GM06990 (cell line): ENCODE results near the gene PERM1.
A peak's percentile ranks its signal among the peaks of the same experiment; 100 is the strongest.

ENCODE experiments used
- DNase-seq: peaks from one replicate; pipeline ENCODE4 v3.0.0-alpha.2; 2011; ENCODE audit not compliant: insufficient read length; ENCODE audit errors: extremely low read depth
- H3K27me3 ChIP-seq: replicated peaks from 2 replicates; pipeline ENCODE4 v1.6.0; 2011; ENCODE audit warnings: low read length; ENCODE audit not compliant: control insufficient read depth, insufficient read depth
- H3K36me3 ChIP-seq: 2 replicates; pipeline ENCODE4 v1.5.1; 2011; ENCODE audit warnings: low read length; ENCODE audit not compliant: control insufficient read depth, insufficient read depth
- H3K4me3 ChIP-seq: replicated peaks from 2 replicates; pipeline ENCODE4 v1.5.1; 2011; ENCODE audit warnings: low read depth, mild to moderate bottlenecking, control low read depth, low read length
- CTCF ChIP-seq: IDR thresholded peaks from 2 replicates; pipeline ENCODE4 v1.5.1; 2011; ENCODE audit warnings: low read length, control low read depth, mild to moderate bottlenecking, inconsistent platforms; ENCODE audit not compliant: insufficient read depth, poor library complexity, severe bottlenecking

PERM1 gene

GRCh38 chr1:983798-984475 lies 2.0 kb upstream of the PERM1 start:
- H3K4me3 ChIP-seq, result no peak overlapping the region
- peak; percentile 97 for TF ChIP-seq CTCF
- no peaks in the 10 kb centered on the region for H3K36me3 ChIP-seq
- H3K27me3 ChIP-seq, result no peaks in the 10 kb centered on the region; the same call in 1 of the 2 replicates
- peak; percentile 39 for DNase-seq

GRCh38 chr1:982765-983436 lies 1.0 kb upstream of the PERM1 start:
- no peaks in the 10 kb centered on the region for H3K36me3 ChIP-seq
- no peaks in the 10 kb centered on the region; the same call in 1 of the 2 replicates for H3K27me3 ChIP-seq
- TF ChIP-seq CTCF, result no peak
- DNase-seq, result peak; percentile 4
- no peak overlapping the region for H3K4me3 ChIP-seq

GRCh38 chr1:981491-981954 lies 370 bp downstream of the PERM1 start:
- H3K27me3 ChIP-seq, result no peaks in the 10 kb centered on the region; the same call in 1 of the 2 replicates

GRCh38 chr1:980602-981395 lies 1.1 kb downstream of the PERM1 start:
- no peak for TF ChIP-seq CTCF
- H3K4me3 ChIP-seq, result no peak overlapping the region
- H3K27me3 ChIP-seq, result no peaks in the 10 kb centered on the region; the same call in 1 of the 2 replicates
- DNase-seq, result peak; percentile 6
- H3K36me3 ChIP-seq, result no peaks in the 10 kb centered on the region

More at GRCh38 chr1:981491-981954, 370 bp downstream of the PERM1 start:
- no peaks in the 10 kb centered on the region for H3K36me3 ChIP-seq
- H3K4me3 ChIP-seq, result no peak overlapping the region
- DNase-seq, result no peak
- TF ChIP-seq CTCF, result no peak

- TF ChIP-seq CTCF, result no peak
- Histone ChIP-seq H3K4me3 (no peak overlapping the region), H3K27me3 (no peaks in the 10 kb centered on the region; the same call in 1 of the 2 replicates), H3K36me3 (no peaks in the 10 kb centered on the region)
- no peak for DNase-seq
These were observed 1.7 kb downstream of the PERM1 start for GRCh38 chr1:980137-980571.
